ENCODE measurements around the gene POLR3H.
"Not testable (repeated sequence)": the region's sequence is repeated elsewhere in the genome, so short reads cannot be mapped to it uniquely, and the experiment has no call there.

The POLR3H gene

GRCh38 chr22:41564563-41564962 is 20.3 kb upstream of the POLR3H start:
- no peak for DNase-seq (ENCODE audit: low read depth)

GRCh38 chr22:41563051-41563711 is 18.9 kb upstream of the POLR3H start:
- DNase-seq (ENCODE audit: low read depth) = no peak

GRCh38 chr22:41562461-41562860 is 18.2 kb upstream of the POLR3H start:
- no peak for DNase-seq (ENCODE audit: low read depth)

- DNase-seq (ENCODE audit: low read depth) = no peak
Observed at GRCh38 chr22:41561788-41562187, 17.5 kb upstream of the POLR3H start.

- DNase-seq (ENCODE audit: low read depth) = no peak
Observed at GRCh38 chr22:41561335-41561734, 17.1 kb upstream of the POLR3H start.

GRCh38 chr22:41560095-41560471 is 15.8 kb upstream of the POLR3H start:
- DNase-seq (ENCODE audit: low read depth) = no peak

- DNase-seq (ENCODE audit: low read depth) = not testable (repeated sequence)
Observed at GRCh38 chr22:41558241-41558630, 14.0 kb upstream of the POLR3H start.

GRCh38 chr22:41557401-41558240 is 13.4 kb upstream of the POLR3H start:
- DNase-seq (ENCODE audit: low read depth) = no peak

- DNase-seq (ENCODE audit: low read depth) = no peak
Observed at GRCh38 chr22:41556561-41556960, 12.3 kb upstream of the POLR3H start.

- DNase-seq (ENCODE audit: low read depth) = no peak
Observed at GRCh38 chr22:41555325-41555982, 11.2 kb upstream of the POLR3H start.

- DNase-seq (ENCODE audit: low read depth) = no peak
Observed at GRCh38 chr22:41551877-41552582, 7.8 kb upstream of the POLR3H start.

- DNase-seq (ENCODE audit: low read depth) = no peak
Observed at GRCh38 chr22:41550952-41551491, 6.8 kb upstream of the POLR3H start.

GRCh38 chr22:41548830-41549211 is 4.6 kb upstream of the POLR3H start:
- no peak for DNase-seq (ENCODE audit: low read depth)

GRCh38 chr22:41544671-41545476 is 604 bp upstream of the POLR3H start:
- DNase-seq (ENCODE audit: low read depth) = no peak

GRCh38 chr22:41542224-41542623 is 2.0 kb downstream of the POLR3H start:
- no peak for DNase-seq (ENCODE audit: low read depth)

- no peak for DNase-seq (ENCODE audit: low read depth)
Observed at GRCh38 chr22:41541484-41541883, 2.8 kb downstream of the POLR3H start.

- DNase-seq (ENCODE audit: low read depth) = no peak
Observed at GRCh38 chr22:41540365-41540764, 3.9 kb downstream of the POLR3H start.

- no peak for DNase-seq (ENCODE audit: low read depth)
Observed at GRCh38 chr22:41540006-41540315, 4.3 kb downstream of the POLR3H start.

GRCh38 chr22:41539146-41540005 is 4.9 kb downstream of the POLR3H start:
- DNase-seq (ENCODE audit: low read depth) = no peak

GRCh38 chr22:41538583-41538982 is 5.7 kb downstream of the POLR3H start:
- DNase-seq (ENCODE audit: low read depth) = no peak

- no peak for DNase-seq (ENCODE audit: low read depth)
Observed at GRCh38 chr22:41537203-41537602, 7.1 kb downstream of the POLR3H start.

All from T-helper 22 cell (primary cell).